Daoy (cell line): Measurements from ENCODE around the gene STX8. TPM values are rescaled to one million over a fixed set of nuclear protein-coding genes. Genes with fewer than 3 reads are reported as not detected.
A peak's percentile ranks its signal among the peaks of the same experiment; 100 is the strongest.

Experiments used
- DNase-seq: peaks from one replicate; pipeline ENCODE4 v3.0.0-alpha.2; 2015; ENCODE audit warnings: low read depth
- total RNA-seq: library from RNA; depleted of rRNA; stranded (reverse); fragments of >200 nt; shearing (Covaris generic); gene quantifications from 2 replicates; pipeline ENCODE4 v1.2.3, GENCODE V29; 2014

STX8 gene
- total RNA-seq, 1 experiment from 2014 or later = 76.9 TPM

DNA sequence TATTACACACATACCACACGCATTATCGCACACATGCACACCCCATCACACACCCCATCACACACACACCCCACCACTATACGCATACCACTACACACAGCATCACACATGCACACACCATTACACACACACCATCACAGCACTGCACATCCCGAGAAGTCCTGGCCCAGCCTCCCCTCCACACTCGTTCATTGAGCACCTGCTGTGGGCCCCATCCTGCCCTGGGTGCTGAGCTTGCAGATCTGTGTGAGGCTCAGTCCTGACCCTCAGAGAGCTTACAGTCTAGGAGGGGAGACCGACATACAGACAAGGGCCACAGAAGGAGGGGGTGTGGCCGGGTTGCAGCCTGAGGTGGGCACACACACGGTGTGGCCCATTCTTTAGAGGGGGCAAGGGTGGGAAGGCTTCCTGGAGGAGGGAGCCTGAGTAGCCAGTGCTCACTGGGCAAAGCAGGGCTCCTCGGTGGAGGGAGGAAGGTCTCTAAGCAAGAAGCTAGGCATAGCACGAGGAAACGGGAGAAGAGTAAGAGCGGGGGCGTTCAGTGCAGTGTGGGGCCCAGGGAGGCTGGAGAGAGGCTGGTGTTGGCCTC is 347.7 kb downstream of the STX8 start:
- DNase-seq = no peak

DNA sequence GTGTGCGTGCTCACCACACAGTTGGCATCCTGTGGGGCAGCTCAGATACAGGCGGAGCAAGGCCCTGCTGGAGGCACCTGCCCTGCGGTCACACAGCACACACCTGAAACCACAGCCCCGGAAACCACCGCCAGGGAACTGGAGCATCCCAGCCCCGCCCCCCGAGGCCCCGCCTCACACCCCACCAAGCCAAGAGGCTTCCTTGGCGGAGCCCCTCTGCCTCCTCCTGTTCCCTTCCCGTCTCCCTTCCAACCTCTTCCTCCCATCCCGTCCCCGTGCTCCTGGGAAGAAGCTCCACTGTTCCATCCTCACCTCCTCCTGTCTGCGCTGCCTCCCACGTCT is 348.9 kb downstream of the STX8 start:
- no peak for DNase-seq

DNA sequence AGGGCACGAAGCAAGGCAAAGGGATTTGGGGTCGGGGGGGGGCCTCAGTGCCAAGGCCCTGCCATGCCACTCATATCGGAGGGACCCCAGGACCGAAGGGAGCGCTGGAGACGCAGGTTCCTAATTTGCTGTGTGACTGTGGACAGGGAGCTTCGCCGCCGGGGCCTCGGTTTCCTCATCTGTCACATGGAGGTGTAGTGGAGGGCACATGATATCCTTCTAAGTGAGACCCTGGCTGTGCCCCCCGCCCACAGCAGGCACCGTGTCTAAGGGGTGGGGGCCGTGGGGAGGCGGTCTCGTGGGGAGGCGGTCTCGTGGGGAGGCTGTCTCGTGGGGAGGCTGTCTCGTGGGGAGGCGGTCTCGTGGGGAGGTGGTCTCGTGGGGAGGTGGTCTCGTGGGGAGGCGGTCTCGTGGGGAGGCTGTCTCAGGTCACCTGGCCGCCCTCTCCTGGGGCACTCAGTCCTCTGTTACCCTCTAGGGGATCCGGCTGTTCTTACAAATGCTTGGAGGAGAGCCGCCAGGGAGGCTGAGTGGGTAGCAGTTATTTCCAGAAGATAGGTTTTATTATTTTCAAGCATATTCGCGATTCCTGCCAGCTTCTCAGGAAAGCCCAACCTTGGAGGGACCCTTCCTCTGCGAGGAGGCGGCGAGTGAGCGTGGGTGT is 349.4 kb downstream of the STX8 start:
- DNase-seq = no peak

DNA sequence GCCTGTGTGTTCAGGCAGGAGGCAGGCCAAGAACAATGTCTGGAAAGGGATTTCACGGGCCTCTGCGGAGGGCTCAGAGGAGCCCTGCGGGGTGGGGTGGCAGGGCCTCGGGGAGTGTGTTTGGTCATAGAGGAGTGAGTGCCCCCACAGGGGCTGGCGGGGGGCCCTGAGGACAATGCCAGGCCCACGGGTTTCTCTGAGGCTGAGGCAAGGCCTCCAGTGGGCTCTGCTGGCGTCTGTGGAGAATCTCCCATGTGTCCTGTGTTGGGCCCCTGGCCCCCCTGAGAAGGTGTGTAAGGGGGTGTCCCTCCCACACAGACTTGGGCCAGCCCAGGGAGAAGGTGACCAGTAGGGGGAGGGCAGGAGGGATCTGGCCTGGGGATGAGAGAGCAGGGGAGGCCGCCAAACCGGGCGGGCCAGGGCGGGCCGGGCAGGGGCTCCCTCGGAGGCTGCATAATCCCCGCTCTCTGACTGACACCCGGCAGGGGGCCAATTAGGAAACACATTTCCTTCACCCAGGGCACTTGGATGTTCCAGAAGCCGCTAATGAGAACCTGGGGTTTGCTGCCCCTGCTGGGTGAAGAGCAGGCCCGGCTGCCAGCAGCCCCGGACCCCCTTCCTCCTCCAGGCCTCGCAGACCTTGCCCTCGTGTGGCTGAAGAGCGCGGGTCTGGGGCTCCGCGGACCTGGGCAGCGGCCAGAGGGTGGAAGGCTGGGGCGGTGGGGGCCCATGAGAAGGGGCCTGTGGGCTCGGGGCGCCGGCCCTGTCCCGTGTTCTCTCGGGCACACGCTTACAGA is 350.1 kb downstream of the STX8 start:
- DNase-seq = no peak

DNA sequence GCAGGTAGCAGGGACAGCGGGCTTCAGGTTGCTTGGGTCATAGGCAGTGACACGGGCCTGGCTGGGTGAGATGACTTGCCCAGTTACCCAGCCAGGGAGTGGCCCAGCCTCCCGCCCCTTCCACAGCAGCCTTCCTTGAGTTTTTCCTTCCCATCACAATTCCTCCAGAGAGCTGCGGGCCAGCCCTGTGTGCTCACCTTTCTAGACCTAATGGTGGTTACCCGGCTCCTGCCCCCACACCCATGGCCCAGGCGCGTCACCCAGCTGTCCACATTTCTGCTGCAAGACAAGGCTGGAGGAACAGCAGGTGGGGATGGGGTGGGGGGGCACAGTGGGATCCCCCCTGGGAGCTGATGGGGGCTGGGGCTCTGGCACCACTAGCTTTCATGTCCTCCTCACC is 351.1 kb downstream of the STX8 start:
- DNase-seq = no peak

DNA sequence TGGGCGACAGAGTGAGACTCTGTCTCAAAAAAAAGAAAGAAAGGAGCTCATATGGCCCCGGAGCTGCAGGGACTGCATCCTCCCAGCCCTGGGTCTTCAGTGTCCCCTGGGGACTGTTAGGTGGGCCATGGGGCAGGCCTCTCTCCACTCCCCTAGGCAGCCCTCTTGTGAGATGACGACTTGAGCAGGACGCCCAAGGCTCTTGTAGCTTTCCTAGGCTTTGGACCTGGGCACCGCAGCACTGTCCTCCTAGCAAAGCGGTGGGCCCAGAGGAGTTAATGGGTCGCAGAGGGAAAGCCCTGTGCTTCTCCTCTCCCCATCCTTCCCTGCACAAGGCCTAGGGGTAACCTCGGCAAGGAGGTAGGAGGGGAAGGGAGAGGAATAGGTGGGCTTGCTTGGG is 352.1 kb downstream of the STX8 start:
- DNase-seq = no peak

DNA sequence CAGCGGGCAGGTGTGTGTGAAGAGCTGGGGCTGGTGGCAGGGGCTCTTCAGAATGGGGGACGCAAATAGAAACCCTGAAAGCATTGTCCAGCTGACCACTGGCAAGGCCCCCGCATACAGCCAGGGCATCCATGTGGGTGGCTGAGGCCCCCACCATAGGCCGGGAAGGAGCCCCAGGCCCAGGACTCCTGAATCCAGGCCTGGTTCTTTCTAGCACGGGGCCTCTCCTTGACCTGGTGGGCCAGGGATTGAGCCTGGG is 353.8 kb downstream of the STX8 start:
- no peak for DNase-seq

DNA sequence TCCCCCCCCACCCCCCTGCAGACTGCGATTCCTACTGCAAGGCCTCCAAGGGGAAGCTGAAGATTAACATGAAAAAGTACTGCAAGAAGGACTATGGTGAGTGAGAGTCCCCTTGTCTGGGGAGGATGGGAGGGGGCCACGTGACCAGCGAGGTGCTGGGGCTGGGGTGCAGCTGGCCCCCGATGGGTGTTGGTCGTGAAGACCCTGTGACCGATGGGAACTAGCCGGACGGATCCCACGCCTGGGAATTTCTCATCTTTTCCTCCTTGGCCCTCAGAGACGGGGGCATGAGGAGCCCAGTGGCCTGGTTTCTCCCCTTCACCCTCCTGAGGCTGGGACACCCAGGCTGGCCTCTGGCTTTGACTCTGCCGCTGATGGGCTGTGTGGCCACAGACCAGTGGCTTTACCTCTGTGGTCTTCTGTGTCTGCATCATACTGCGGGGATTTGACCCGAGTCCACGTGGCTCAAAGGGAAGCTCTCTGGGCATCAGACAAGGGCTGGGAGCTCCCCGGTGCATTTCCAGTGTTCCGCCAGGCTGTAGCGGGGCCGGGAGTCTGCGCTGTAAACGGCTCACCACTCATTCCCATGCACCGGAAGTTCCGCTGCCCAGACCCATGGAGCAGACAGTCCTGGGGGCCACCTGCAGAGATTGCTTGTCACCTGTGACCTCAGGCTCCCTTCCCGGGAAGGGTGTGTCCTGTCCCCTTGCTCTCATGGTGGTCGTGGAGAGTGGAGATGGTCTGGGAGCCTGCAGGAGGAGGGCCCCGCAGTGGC is 354.3 kb downstream of the STX8 start:
- DNase-seq = no peak

DNA sequence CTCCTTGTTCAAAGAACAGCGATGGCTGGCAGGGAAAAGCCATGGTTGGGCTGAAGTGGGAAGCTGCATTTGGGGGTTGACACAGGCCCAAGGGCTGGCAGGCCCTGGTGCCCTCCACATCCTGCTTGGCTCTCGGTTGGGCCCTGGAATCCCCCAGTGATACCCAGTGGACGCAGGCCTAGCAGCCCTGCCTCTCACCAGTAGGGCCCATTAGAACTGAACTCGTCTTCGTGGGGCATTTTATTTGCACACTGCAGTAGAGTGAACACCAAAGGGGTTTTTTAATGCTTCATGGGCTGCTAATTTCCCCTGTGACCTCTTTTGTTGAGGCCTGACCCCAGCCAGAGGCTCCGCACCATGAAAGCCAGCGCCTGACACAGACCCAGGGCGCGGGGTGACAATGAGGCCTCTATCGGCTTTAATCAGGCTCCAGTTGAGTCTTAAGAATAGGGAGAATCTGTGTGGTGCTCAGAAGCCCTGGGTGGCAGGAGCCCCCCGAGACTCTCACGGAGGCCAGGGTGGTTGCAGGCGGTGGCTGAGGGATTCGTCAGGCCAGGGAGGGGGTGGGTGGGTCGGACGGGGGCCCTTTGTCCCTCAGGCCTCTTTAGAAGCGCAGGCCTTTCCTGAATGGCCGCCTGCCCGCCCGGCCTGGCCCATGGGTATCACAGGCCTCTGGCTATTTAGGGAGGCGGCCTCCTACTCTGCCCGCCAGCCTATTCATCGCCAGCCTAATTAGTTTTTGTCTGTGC is 355.0 kb downstream of the STX8 start:
- DNase-seq = no peak

DNA sequence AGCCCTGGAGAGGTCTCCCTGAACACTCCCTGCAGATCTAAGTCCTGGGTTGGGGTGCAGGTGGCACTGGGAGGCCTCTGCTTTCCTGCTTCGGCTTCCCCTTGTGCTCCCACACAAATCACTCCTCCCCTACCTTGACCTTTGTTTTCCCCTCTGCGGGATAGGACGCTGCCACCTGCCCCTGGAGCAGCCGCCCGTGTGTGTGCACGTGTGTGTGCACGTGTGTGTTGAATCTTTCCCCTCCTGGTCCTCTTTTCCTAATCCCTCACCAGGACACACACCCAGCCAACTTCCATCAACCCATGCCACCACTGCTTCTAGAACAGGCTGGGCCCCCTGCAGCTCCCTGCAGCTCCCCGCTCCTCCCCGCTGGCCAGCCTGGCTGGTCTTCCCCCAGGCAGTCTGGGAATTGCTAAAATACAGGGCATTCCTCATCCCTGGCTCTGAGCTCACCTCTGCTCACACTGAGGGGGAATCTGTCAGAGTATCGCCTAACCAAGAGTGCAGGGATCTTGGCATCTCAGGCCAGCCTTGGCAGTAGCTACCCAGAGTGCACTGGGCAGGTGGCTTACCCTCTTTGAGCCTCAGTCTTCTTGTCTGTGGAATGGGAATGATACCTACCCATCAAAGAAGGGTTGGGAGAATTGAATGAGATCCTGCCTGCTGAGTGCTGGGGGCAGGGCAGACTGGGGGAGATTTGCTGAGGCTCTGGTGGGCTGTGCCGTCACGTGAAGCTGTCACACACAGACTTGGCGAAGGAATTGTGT is 355.8 kb downstream of the STX8 start:
- DNase-seq = no peak

DNA sequence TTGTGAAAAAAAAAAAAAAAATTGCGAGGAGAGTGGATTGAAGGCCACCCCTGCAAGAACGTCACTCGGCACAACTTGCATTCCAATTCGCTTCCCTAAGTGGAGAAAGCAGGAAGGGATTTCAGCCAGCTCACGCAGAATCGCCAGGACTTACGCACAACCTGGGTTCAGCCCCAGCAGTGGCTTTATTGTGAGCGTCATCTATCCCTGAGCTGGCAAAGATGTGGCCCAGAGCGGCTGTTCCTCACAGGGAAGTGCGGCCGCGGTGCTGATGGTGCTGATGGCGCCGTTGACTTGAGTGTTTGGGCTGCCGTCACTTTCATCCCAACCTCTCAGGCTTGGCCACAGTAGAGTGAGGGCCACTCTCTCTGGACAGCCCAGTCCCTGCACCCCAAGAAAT is 356.7 kb downstream of the STX8 start:
- no peak for DNase-seq

DNA sequence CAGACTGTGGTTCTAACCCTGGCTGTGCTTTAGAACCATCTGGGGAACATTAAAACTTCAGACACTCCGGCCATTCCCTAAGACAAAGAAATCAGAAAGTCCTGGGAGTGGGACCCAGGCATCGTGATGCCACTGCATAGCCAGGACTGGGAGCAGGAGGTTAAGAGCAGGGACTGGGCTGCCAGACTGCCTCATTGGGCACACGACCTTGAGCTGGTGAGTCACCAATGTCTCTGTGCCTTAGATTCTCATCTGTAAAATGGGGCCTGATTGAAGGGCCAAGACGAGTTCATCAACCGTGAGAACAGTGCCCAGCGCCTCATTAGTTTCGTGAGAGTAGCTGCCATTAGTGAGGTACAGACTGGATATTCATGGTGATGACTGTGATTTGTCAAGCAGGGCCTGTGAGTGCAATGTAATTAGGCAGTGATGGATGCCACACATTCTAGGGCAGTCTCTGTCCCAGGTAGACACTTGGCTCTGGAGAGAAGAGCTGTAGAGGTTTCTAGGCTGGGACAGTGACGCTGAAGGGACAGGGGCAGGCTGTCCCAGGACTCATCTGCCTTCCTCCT is 357.5 kb downstream of the STX8 start:
- no peak for DNase-seq

DNA sequence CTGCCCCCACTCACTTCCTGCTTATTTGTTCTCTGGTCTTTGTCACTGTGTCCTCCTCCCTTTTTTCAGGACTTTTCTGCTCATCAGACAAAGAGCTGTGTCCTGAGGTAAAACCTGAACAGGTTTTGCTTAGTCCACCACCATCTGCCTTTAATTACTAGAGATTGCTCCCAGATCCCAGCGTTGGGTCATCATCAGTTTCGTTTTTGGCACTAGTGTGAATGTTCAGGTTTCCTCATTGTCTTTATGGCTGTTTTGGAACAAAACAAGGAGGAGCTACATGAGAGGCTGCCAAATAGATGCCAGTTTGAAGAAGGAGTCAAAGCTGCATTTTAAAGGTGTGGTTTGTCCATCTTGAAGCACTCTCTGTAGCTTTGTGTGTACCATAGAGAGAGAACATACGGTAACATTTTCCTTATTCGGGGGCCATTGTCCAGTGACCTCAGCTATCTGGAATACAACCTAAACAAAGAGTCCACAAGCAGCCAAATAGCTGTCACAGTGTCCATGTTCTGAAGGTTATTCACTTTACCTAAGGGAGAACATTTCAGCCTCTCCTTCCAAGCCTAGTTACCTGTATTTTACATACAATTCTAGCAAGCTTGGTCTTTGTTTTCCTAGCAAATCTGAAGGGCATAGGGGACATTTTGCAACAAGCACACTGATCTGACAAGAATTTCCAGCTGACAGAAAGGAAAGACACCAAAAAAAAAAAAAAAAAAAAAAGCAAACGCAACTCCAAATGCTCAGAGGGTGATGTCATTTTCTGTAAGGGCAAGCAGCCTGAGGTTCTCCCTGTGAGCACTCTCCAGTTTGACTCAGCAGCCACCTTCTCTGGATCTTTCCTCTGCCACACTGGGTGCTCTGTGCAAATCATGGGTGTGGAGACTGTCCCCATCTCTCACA is 358.2 kb downstream of the STX8 start:
- DNase-seq = peak; percentile 54

DNA sequence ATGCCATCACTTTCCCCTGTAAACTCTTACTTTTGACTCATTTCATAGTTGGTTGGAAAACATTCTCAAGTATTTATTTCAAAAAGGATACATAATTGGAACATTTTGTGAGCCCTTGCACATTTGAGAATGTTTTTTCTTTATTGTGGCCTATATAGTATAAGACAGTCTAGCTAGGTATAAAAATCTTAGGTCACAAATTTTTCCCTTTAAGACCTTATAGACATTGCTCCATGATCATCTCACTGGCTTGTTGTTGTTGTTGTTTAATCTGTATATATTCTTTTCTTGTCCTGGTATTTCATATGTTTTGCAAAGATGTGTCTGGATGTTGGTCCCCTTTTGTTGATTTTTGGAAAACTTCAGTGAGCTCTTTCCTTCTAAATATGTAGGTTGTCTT is 360.2 kb downstream of the STX8 start:
- DNase-seq = no peak

DNA sequence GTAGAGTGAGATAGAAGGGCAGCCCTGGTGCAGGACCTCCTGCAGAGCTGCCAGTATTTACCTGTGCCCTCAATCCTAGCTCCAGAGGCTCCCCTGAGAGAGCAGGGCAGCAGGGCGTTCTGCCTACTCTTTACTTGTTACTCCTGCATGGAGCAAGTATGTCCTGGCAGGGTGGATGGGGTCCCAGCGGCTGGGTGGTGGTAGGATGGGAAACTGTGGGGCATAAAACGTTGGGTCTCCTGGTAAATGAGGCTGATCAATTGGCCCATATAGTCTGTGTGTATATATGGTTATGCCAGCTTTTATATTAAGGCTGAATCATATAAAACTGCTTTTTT is 362.3 kb downstream of the STX8 start:
- no peak for DNase-seq

DNA sequence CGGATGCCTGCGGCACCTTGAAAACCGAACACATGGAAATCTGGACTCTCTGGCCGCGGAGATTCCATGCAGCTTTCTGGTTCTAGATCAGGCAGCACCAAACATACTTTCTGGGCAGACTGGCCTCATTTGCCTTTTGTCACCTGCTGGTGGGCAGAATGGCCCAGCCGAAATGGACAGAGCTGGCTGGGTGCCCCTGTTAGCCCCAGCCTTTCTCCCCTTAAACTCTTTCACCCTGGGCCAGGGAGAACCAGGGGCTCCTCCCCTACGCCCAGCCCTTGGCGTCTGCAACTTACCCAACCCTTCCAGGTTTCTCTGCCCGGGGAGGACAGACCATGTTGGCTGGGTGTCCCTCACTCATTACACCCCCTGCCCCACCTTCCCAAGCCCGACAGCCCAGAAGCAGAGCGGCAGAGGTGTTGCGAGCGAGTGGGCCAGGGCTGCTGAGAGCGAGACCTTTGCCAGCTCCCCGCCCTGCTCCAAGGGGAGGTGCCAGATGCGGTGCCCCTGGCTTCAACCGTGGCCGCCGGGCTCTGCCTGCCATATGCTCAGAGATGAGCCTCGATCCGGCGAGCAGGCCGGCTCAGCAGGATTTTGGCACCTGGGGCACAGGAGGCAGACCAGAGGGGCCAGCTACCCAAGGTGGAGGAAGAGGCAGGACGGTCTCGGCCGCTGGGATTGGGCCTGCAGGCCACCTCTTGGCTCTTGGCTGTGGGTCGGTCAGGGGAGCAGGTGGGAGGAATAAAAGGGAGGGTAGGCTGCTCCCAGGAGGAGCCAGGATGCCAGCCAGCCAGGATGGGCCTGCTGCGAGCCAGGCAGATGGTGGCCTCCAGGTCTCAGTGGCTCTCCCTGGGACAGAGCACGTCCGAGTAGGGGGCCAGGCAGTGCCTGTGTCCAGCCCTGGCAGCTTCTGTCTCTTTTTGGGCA is 363.0 kb downstream of the STX8 start:
- no peak for DNase-seq

DNA sequence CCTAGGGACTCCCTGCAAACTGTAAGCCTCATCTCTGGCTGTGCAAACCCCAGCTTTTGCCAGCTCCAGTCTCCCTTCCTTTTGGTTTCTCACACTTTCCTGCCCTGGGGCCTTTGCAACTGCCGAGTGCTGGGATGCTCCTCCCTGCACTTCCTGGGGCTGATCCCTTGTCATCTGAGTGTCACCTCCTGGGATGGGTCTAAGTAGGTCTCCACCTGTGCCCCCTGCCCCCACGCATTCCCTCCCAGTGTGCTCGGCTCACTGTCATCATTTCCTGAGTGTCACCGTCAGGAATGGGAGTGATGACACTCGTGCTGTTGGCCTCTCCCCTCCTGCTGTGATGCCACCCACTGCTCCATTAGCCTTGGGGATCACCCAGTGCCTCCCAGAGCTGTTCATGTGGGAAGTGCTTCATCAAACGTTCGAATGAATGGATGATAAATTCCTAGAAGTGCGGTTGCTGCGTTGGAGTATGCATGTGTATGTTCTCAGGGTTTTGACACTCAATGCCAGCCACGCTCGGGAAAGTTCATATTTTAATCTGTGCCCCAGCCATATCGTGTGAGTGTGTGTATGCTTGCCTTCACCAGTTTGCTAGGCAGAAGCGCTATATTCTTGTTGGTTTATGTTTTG is 364.4 kb downstream of the STX8 start:
- no peak for DNase-seq

DNA sequence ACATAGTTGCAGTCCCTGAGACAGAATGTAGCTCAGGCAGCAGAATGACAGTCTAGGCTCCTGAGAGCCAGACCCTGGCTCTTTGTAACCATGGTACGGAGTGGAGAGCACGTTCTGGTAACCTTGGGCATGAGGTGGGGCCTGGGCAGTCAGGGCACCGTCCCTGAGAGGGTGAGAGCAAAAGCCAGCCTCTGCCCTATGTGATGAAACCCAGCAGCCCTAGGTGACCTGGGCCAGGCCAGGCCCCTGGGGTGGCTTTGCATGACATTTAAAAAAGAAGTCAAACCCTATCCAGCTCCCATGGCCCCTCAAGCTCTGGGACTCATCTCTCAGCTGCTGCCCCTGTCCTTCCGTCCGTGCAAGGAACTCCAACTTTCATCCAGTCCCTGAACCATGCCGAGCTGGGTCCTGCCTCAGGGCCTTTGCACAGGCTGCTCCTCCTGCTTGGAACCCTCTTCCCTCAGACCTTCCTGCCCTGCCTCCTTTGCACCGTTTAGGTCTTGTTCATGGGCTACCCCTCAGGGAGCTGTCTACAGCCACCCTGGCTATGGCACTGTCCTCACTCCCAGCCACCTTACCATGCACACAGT is 365.7 kb downstream of the STX8 start:
- DNase-seq = no peak
